GM12892 (cell line): ENCODE measurements around the gene CPS1.

Experiments
- POLR2A ChIP-seq: IDR thresholded peaks from 2 replicates; pipeline ENCODE4 v1.6.1; 2011; ENCODE audit warnings: low read depth, low read length, control low read depth
- POLR2AphosphoS5 ChIP-seq: IDR thresholded peaks from 2 replicates; pipeline ENCODE4 v1.6.1; 2011; ENCODE audit warnings: low read depth, low read length, control low read depth

GRCh38 chr2:210604666-210605065, 48.3 kb downstream of the CPS1 start:
- TF ChIP-seq POLR2A (no peak), POLR2AphosphoS5 (no peak)
